Mononuclear cell (primary cell): Measurements from ENCODE around the gene OR8B8. TPM values are rescaled to one million over a fixed set of nuclear protein-coding genes. Genes with fewer than 3 reads are reported as not detected.
"Not testable (repeated sequence)": the region's sequence is repeated elsewhere in the genome, so short reads cannot be mapped to it uniquely, and the experiment has no call there.

Source experiments
- H3K27me3 ChIP-seq: 2 replicates; pipeline ENCODE4 v1.6.0; 2011; ENCODE audit warnings: low read length, control low read depth; ENCODE audit not compliant: insufficient read depth
- H3K4me1 ChIP-seq: 2 replicates; pipeline ENCODE4 v1.5.1; 2011; ENCODE audit warnings: mild to moderate bottlenecking, low read length, control low read depth; ENCODE audit not compliant: insufficient read depth
- H3K4me3 ChIP-seq: 2 replicates; pipeline ENCODE4 v1.5.1; 2011; ENCODE audit warnings: mild to moderate bottlenecking, low read length, moderate library complexity
- H3K9me3 ChIP-seq: 2 replicates; pipeline ENCODE4 v1.5.1; 2011; ENCODE audit warnings: low read depth, mild to moderate bottlenecking, control low read depth, low read length
- total RNA-seq: library from RNA; depleted of rRNA; stranded (reverse); fragments of >200 nt; gene quantifications from one replicate; pipeline ENCODE4 v1.2.3, GENCODE V29; 2012

The OR8B8 gene
- total RNA-seq, 1 donor: not detected

- no peaks in the 10 kb centered on the region for H3K9me3 ChIP-seq
- no peaks in the 10 kb centered on the region for H3K27me3 ChIP-seq
- no peaks in the 10 kb centered on the region for H3K4me1 ChIP-seq
- H3K4me3 ChIP-seq: no peak overlapping the region
Measured at GRCh38 chr11:124463324-124463723, 17.8 kb upstream of the OR8B8 start.

- H3K27me3 ChIP-seq: no peaks in the 10 kb centered on the region
- no peak overlapping the region for H3K4me3 ChIP-seq
- H3K9me3 ChIP-seq: no peaks in the 10 kb centered on the region
- no peaks in the 10 kb centered on the region for H3K4me1 ChIP-seq
Measured at GRCh38 chr11:124460459-124460858, 15.0 kb upstream of the OR8B8 start.

GRCh38 chr11:124459379-124459778, 13.9 kb upstream of the OR8B8 start:
- not testable (repeated sequence) for H3K4me3 ChIP-seq

GRCh38 chr11:124454552-124454951, 9.1 kb upstream of the OR8B8 start:
- Histone ChIP-seq H3K27me3 (no peaks in the 10 kb centered on the region), H3K4me1 (no peaks in the 10 kb centered on the region), H3K9me3 (no peaks in the 10 kb centered on the region), H3K4me3 (no peak overlapping the region)

More at GRCh38 chr11:124459379-124459778, 13.9 kb upstream of the OR8B8 start:
- H3K4me1 ChIP-seq, H3K27me3 ChIP-seq, H3K9me3 ChIP-seq: not testable (repeated sequence)

GRCh38 chr11:124446916-124447315, 1.4 kb upstream of the OR8B8 start:
- H3K9me3 ChIP-seq: no peaks in the 10 kb centered on the region
- no peaks in the 10 kb centered on the region for H3K4me1 ChIP-seq

GRCh38 chr11:124442847-124443246, 2.6 kb downstream of the OR8B8 start:
- Histone ChIP-seq H3K4me1 (no peaks in the 10 kb centered on the region), H3K27me3 (no peaks in the 10 kb centered on the region), H3K4me3 (no peak overlapping the region), H3K9me3 (no peaks in the 10 kb centered on the region)

More at GRCh38 chr11:124446916-124447315, 1.4 kb upstream of the OR8B8 start:
- no peak overlapping the region for H3K4me3 ChIP-seq
- no peaks in the 10 kb centered on the region for H3K27me3 ChIP-seq

GRCh38 chr11:124442442-124442841, 3.1 kb downstream of the OR8B8 start:
- no peaks in the 10 kb centered on the region for H3K4me1 ChIP-seq
- no peak overlapping the region for H3K4me3 ChIP-seq
- H3K27me3 ChIP-seq: no peaks in the 10 kb centered on the region
- no peaks in the 10 kb centered on the region for H3K9me3 ChIP-seq

- Histone ChIP-seq H3K4me3 (no peak overlapping the region), H3K9me3 (no peaks in the 10 kb centered on the region), H3K27me3 (no peaks in the 10 kb centered on the region), H3K4me1 (no peaks in the 10 kb centered on the region)
Measured at GRCh38 chr11:124441519-124441918, 4.0 kb downstream of the OR8B8 start.

- H3K4me1 ChIP-seq: no peaks in the 10 kb centered on the region
- no peaks in the 10 kb centered on the region for H3K9me3 ChIP-seq
- no peaks in the 10 kb centered on the region for H3K27me3 ChIP-seq
- no peak overlapping the region for H3K4me3 ChIP-seq
Measured at GRCh38 chr11:124441081-124441480, 4.4 kb downstream of the OR8B8 start.

GRCh38 chr11:124440608-124441007, 4.9 kb downstream of the OR8B8 start:
- Histone ChIP-seq H3K9me3 (no peaks in the 10 kb centered on the region), H3K4me1 (no peaks in the 10 kb centered on the region), H3K27me3 (no peaks in the 10 kb centered on the region), H3K4me3 (no peak overlapping the region)

- H3K4me3 ChIP-seq: no peak overlapping the region
- no peaks in the 10 kb centered on the region for H3K4me1 ChIP-seq
- no peaks in the 10 kb centered on the region for H3K9me3 ChIP-seq
- no peaks in the 10 kb centered on the region for H3K27me3 ChIP-seq
Measured at GRCh38 chr11:124434699-124435098, 10.8 kb downstream of the OR8B8 start.

- H3K4me1 ChIP-seq: no peaks in the 10 kb centered on the region
- no peaks in the 10 kb centered on the region for H3K9me3 ChIP-seq
- no peak overlapping the region for H3K4me3 ChIP-seq
- no peaks in the 10 kb centered on the region for H3K27me3 ChIP-seq
Measured at GRCh38 chr11:124429599-124429998, 15.9 kb downstream of the OR8B8 start.

GRCh38 chr11:124424384-124424921, 21.0 kb downstream of the OR8B8 start, which contains the start of gene OR8B4:
OR8B4 (minus strand) TSS chr11:124424871; CDS start chr11:124424871, 0 bp downstream.
- H3K9me3 ChIP-seq: no peaks in the 10 kb centered on the region
- no peak within 1 kb of the TSS for H3K4me3 ChIP-seq
- no peaks in the 10 kb centered on the region for H3K27me3 ChIP-seq
- H3K4me1 ChIP-seq: no peaks in the 10 kb centered on the region

GRCh38 chr11:124421043-124421442, 24.5 kb downstream of the OR8B8 start:
- H3K4me1 ChIP-seq: no peaks in the 10 kb centered on the region
- H3K9me3 ChIP-seq: no peaks in the 10 kb centered on the region
- no peaks in the 10 kb centered on the region for H3K27me3 ChIP-seq
- no peak overlapping the region for H3K4me3 ChIP-seq

GRCh38 chr11:124415356-124415923, 30.1 kb downstream of the OR8B8 start:
- H3K9me3 ChIP-seq: no peaks in the 10 kb centered on the region
- no peak overlapping the region for H3K4me3 ChIP-seq
- H3K27me3 ChIP-seq: peaks cover under 1% of the 10 kb centered on the region
- no peaks in the 10 kb centered on the region for H3K4me1 ChIP-seq

- peaks cover 12% of the 10 kb centered on the region for H3K27me3 ChIP-seq
- no peaks in the 10 kb centered on the region for H3K9me3 ChIP-seq
- no peaks in the 10 kb centered on the region for H3K4me1 ChIP-seq
- no peak overlapping the region for H3K4me3 ChIP-seq
Measured at GRCh38 chr11:124409906-124410305, 35.6 kb downstream of the OR8B8 start.
